GM13976 (cell line): ENCODE results near the gene TBCE.

Experiments used
- DNase-seq: peaks from one replicate; pipeline ENCODE4 v3.0.0; 2012; ENCODE audit warnings: low spot score
- CTCF ChIP-seq: IDR thresholded peaks from 2 replicates; pipeline ENCODE4 v1.5.1; 2012; ENCODE audit warnings: borderline replicate concordance, mild to moderate bottlenecking; ENCODE audit not compliant: insufficient read depth; ENCODE audit errors: extremely low read depth, missing control alignments, control extremely low read depth
- in situ Hi-C: fragments of 300-500 bp; cut with MboI; formaldehyde crosslinking; loops from one replicate; pipeline ENCODE4 v1.12.0; 2022; ENCODE audit warnings: low sequenced_read_pairs, mixed read lengths, inconsistent platforms; ENCODE audit not compliant: unreplicated experiment

TBCE gene

DNA sequence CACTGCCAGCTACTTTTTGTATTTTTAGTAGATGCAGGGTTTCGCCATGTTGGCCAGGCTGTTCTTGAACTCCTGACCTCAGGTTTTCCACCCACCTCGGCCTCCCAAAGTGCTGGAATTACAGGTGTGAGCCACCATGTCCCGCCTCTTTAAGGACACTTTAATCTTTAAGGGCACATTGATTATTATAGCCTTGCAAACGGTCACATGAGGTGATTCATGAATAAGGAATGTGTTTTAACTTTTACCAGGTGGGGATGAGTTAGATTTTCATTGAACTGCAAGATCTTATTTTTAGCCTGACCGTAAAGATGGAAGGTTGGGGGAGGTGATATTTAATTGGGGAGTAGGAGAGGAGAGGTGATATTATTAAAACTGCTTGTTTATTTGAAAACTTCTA lies 61.9 kb downstream of the TBCE start:
- no peak for TF ChIP-seq CTCF
- no peak for DNase-seq
- in situ Hi-C loops, result no loop called here

DNA sequence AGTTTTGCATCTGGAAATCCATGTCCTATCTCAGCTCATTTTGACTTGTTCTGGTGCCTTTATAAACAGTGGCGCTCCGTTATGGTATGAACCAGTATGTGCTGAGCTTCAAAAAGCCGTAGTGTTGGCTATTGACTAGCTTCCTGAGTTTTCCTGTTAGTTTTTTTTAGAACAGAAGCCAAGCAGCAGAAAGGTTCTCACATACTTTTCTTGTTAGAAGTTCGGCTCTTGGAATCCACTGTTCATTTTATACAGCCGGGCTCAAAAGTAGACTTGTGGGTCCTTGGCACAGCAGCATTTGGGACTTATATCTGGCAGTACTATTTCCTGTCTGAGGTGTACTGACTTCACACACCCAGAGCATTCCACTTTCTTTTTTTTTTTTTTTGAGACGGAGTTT lies 63.8 kb downstream of the TBCE start:
- no peak for DNase-seq
- TF ChIP-seq CTCF, result no peak
- in situ Hi-C loops, result no loop called here

GRCh38 chr1:235434001-235434400 lies 66.8 kb downstream of the TBCE start:
- DNase-seq, result no peak
- no peak for TF ChIP-seq CTCF
- in situ Hi-C loops, result no loop called here

DNA sequence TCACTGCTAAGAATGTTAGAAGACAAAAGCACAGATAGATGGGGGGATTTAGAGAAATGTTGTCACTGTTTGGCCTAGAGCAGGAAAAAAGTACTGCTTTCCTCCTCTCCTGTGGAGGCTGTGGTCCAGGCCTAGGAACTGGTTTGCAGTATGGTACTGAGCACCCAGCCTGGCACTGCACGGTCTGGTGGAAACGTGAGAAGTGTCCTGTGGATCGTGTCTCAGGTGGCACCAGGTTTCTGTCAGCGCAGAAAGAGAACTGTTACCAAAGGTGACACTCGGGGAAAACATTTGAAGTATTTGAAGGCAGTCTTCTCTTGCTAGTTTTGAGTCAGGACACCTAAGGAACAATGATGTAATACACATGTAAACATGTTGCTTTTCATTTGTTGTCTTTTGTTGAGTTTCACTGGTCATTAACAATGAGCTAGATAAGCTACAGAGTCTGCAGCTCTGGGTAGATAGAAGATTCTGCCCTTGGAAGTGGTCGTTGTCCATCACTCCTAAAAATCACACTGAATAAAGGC lies 74.0 kb downstream of the TBCE start:
- in situ Hi-C loops, result no loop called here
- TF ChIP-seq CTCF, result no peak
- no peak for DNase-seq

DNA sequence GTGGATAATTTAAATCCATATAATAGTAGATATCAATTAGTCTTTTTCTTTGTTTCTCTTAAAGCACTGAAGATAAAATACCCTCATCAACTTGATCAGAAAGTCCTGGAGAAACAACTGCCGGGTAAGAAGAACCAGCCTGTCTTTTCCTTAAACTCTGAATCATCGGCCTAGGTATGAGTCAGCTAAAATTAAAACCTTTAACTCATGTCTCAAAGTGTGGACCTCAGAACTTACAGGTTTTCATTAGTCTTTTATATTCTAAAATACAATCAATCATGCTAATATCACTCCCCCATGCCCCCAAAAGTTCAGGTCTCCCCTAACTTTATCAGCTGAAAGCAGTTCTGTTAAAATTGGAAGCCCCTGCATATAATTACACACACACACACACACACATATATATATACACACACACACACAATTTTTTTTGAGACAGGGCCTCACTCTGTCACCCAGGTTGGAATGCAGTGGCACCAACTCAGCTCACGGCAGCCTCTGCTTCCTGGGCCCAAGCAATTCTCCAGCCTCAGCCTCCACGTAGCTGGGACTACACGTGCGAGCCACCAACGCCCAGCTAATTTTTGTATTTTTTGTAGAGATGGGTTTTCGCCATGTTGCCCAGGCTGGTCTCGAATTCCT lies 75.7 kb downstream of the TBCE start:
- in situ Hi-C loops, result no loop called here
- no peak for TF ChIP-seq CTCF
- no peak for DNase-seq

GRCh38 chr1:235448616-235449015 lies 81.4 kb downstream of the TBCE start:
- DNase-seq, result no peak
- in situ Hi-C loops, result no loop called here
- no peak for TF ChIP-seq CTCF
